K562 (cell line): ENCODE results near the gene BNIPL. TPM values are rescaled to one million over a fixed set of nuclear protein-coding genes. Genes with fewer than 3 reads are reported as not detected.

Source experiments
- CCNT2 ChIP-seq: IDR thresholded peaks from 2 replicates; pipeline ENCODE4 v1.6.1; 2011; ENCODE audit warnings: borderline replicate concordance, low read depth, mild to moderate bottlenecking, moderate library complexity, mixed read lengths, low read length; ENCODE audit not compliant: insufficient read length; ENCODE audit errors: extremely low read depth
- ETV1 ChIP-seq: fragments of 450-650 bp; conservative IDR thresholded peaks from 2 replicates; pipeline ENCODE4 v1.6.1; 2016; ENCODE audit warnings: missing genetic modification characterization, control low read depth, low read depth, missing compliant biosample characterization
- NR1H2 ChIP-seq: sonication (generic); formaldehyde crosslinking; IDR thresholded peaks from 2 replicates; pipeline ENCODE4 v1.4.0; 2020; ENCODE audit warnings: mild to moderate bottlenecking, missing genetic modification reagents
- POLR2H ChIP-seq: IDR thresholded peaks from 2 replicates; pipeline ENCODE4 v1.6.1; 2016; ENCODE audit warnings: missing genetic modification characterization, low read depth, mild to moderate bottlenecking, control low read depth, missing compliant biosample characterization, moderate library complexity
- SMARCA5 ChIP-seq: fragments of 450-650 bp; IDR thresholded peaks from 2 replicates; pipeline ENCODE4 v1.6.1; 2016
- ZNF644 ChIP-seq: fragments of 200-800 bp; sonication (Bioruptor generic); IDR thresholded peaks from 2 replicates; pipeline ENCODE4 v1.6.1; 2016; ENCODE audit warnings: low read depth, missing genetic modification characterization, missing compliant biosample characterization
- polyA plus RNA-seq, 8 experiments: library from polyadenylated mRNA; depleted of rRNA in 4 of 8; stranded (reverse) in 5 of 8; unstranded in 3 of 8; fragments of >200 nt; fragmentation: Nextera tagmentation in 2 of 8; fragmentation: Illumina TruSeq in 1 of 8; extraction: Ambion mirVana in 2 of 8; extraction: Trizol in 1 of 8; gene quantifications; 2 replicates each; pipeline versions ENCODE4 v1.2.1 to v1.2.3, GENCODE V29; 2011 to 2014; ENCODE audit warnings: inconsistent platforms in 1 of 8, missing spikeins in 1 of 8
- total RNA-seq, 7 experiments: library from RNA; depleted of rRNA in 6 of 7; stranded (reverse); fragments of >200 nt in 6 of 7; fragmentation: Illumina TruSeq in 2 of 7; extraction: Trizol in 2 of 7; gene quantifications; 2 replicates each; pipeline versions ENCODE4 v1.2.1 to v1.2.3, GENCODE V29; 2011 to 2021; ENCODE audit warnings: low replicate concordance in 1 of 7
- TF ChIP-seq, protein P1 (sequence below), 2 experiments: fragments of 150-350 bp in 1 of 2; IDR thresholded peaks; 2 replicates each; pipeline ENCODE4 v1.6.1; 2012 to 2016; ENCODE audit warnings: low read depth in 2 of 2, low read length in 2 of 2, mild to moderate bottlenecking in 1 of 2, moderate library complexity in 1 of 2
- TF ChIP-seq, protein P2 (sequence below): fragments of 450-650 bp; IDR thresholded peaks from one replicate; pipeline ENCODE4 v1.6.1; 2018; ENCODE audit warnings: mild to moderate bottlenecking, moderate library complexity; ENCODE audit not compliant: partially characterized antibody
- TF ChIP-seq, protein P3 (sequence below): fragments of 450-650 bp; IDR thresholded peaks from 2 replicates; pipeline ENCODE4 v1.6.1; 2016; ENCODE audit warnings: mild to moderate bottlenecking, moderate library complexity

Gene BNIPL
- total and polyA plus RNA-seq, 9 of the 15 experiments (the other 6 are each of a cell fraction or from before 2014, with no cell fraction given) = 0.08 to 1.4 (median 0.68) TPM

DNA sequence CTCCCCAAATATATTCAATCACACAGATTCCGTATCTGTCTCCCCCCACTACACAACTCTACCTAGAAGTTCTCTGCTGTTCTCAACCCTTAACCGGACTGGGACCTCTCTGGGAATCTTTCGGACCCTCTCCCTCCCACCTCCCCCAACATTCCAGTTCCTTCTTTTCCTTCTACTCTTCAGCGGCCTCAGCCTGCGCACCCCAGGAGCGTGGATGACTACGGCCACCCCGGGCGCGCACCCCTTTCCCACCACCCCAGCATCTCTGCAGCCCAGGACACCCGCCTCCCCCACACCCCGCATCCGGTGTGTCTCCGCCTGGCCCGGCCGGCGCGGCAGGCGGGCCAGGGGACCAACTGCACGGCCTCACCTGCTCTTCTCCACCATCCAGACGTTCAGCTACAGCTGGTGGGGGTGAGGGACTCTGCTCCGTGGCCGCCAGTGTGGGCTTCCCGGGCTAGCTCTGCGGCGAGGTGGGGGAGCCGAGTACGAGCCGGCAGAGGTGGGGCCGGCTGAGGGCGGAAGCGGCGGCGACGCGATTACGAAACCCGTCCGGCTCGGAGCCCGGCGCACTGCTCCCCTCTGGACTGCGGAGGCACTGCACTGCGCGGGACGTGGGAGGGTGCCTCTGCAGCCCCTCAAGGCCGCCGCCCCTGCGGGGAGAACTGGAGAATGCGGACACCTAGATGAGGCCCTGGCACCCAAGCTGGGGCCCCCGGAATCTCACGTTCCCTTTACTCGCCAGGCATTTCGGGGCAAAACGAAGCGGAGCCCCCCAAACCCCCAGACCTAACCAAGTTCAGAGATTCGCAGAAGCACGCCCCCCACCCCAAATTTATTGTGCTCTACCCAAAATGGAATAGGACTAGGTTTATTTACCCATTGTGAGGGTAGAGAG lies 23.0 kb downstream of the BNIPL start, which contains the start of gene CDC42SE1 (continued):
- TF ChIP-seq, protein P1, sequence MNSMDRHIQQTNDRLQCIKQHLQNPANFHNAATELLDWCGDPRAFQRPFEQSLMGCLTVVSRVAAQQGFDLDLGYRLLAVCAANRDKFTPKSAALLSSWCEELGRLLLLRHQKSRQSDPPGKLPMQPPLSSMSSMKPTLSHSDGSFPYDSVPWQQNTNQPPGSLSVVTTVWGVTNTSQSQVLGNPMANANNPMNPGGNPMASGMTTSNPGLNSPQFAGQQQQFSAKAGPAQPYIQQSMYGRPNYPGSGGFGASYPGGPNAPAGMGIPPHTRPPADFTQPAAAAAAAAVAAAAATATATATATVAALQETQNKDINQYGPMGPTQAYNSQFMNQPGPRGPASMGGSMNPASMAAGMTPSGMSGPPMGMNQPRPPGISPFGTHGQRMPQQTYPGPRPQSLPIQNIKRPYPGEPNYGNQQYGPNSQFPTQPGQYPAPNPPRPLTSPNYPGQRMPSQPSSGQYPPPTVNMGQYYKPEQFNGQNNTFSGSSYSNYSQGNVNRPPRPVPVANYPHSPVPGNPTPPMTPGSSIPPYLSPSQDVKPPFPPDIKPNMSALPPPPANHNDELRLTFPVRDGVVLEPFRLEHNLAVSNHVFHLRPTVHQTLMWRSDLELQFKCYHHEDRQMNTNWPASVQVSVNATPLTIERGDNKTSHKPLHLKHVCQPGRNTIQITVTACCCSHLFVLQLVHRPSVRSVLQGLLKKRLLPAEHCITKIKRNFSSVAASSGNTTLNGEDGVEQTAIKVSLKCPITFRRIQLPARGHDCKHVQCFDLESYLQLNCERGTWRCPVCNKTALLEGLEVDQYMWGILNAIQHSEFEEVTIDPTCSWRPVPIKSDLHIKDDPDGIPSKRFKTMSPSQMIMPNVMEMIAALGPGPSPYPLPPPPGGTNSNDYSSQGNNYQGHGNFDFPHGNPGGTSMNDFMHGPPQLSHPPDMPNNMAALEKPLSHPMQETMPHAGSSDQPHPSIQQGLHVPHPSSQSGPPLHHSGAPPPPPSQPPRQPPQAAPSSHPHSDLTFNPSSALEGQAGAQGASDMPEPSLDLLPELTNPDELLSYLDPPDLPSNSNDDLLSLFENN (IDR thresholded peaks at IDR 0.05; ENCODE audit: low read depth in 2 of 2, low read length in 2 of 2) = peak in 1 of 2 experiments; percentile 28; a peak in 1 of 4 replicates
- TF ChIP-seq CCNT2 (peak; percentile 91), POLR2H (tag) (no peak), ZNF644 (no peak), NR1H2 (CRISPR knock-in tag) (no peak), SMARCA5 (no peak), ETV1 (peak; percentile 99)
- TF ChIP-seq, protein P2, sequence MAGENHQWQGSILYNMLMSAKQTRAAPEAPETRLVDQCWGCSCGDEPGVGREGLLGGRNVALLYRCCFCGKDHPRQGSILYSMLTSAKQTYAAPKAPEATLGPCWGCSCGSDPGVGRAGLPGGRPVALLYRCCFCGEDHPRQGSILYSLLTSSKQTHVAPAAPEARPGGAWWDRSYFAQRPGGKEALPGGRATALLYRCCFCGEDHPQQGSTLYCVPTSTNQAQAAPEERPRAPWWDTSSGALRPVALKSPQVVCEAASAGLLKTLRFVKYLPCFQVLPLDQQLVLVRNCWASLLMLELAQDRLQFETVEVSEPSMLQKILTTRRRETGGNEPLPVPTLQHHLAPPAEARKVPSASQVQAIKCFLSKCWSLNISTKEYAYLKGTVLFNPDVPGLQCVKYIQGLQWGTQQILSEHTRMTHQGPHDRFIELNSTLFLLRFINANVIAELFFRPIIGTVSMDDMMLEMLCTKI = no peak
- TF ChIP-seq, protein P3, sequence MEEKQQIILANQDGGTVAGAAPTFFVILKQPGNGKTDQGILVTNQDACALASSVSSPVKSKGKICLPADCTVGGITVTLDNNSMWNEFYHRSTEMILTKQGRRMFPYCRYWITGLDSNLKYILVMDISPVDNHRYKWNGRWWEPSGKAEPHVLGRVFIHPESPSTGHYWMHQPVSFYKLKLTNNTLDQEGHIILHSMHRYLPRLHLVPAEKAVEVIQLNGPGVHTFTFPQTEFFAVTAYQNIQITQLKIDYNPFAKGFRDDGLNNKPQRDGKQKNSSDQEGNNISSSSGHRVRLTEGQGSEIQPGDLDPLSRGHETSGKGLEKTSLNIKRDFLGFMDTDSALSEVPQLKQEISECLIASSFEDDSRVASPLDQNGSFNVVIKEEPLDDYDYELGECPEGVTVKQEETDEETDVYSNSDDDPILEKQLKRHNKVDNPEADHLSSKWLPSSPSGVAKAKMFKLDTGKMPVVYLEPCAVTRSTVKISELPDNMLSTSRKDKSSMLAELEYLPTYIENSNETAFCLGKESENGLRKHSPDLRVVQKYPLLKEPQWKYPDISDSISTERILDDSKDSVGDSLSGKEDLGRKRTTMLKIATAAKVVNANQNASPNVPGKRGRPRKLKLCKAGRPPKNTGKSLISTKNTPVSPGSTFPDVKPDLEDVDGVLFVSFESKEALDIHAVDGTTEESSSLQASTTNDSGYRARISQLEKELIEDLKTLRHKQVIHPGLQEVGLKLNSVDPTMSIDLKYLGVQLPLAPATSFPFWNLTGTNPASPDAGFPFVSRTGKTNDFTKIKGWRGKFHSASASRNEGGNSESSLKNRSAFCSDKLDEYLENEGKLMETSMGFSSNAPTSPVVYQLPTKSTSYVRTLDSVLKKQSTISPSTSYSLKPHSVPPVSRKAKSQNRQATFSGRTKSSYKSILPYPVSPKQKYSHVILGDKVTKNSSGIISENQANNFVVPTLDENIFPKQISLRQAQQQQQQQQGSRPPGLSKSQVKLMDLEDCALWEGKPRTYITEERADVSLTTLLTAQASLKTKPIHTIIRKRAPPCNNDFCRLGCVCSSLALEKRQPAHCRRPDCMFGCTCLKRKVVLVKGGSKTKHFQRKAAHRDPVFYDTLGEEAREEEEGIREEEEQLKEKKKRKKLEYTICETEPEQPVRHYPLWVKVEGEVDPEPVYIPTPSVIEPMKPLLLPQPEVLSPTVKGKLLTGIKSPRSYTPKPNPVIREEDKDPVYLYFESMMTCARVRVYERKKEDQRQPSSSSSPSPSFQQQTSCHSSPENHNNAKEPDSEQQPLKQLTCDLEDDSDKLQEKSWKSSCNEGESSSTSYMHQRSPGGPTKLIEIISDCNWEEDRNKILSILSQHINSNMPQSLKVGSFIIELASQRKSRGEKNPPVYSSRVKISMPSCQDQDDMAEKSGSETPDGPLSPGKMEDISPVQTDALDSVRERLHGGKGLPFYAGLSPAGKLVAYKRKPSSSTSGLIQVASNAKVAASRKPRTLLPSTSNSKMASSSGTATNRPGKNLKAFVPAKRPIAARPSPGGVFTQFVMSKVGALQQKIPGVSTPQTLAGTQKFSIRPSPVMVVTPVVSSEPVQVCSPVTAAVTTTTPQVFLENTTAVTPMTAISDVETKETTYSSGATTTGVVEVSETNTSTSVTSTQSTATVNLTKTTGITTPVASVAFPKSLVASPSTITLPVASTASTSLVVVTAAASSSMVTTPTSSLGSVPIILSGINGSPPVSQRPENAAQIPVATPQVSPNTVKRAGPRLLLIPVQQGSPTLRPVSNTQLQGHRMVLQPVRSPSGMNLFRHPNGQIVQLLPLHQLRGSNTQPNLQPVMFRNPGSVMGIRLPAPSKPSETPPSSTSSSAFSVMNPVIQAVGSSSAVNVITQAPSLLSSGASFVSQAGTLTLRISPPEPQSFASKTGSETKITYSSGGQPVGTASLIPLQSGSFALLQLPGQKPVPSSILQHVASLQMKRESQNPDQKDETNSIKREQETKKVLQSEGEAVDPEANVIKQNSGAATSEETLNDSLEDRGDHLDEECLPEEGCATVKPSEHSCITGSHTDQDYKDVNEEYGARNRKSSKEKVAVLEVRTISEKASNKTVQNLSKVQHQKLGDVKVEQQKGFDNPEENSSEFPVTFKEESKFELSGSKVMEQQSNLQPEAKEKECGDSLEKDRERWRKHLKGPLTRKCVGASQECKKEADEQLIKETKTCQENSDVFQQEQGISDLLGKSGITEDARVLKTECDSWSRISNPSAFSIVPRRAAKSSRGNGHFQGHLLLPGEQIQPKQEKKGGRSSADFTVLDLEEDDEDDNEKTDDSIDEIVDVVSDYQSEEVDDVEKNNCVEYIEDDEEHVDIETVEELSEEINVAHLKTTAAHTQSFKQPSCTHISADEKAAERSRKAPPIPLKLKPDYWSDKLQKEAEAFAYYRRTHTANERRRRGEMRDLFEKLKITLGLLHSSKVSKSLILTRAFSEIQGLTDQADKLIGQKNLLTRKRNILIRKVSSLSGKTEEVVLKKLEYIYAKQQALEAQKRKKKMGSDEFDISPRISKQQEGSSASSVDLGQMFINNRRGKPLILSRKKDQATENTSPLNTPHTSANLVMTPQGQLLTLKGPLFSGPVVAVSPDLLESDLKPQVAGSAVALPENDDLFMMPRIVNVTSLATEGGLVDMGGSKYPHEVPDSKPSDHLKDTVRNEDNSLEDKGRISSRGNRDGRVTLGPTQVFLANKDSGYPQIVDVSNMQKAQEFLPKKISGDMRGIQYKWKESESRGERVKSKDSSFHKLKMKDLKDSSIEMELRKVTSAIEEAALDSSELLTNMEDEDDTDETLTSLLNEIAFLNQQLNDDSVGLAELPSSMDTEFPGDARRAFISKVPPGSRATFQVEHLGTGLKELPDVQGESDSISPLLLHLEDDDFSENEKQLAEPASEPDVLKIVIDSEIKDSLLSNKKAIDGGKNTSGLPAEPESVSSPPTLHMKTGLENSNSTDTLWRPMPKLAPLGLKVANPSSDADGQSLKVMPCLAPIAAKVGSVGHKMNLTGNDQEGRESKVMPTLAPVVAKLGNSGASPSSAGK = no peak
